Middle frontal gyrus (tissue), 1 donor: ENCODE data around the gene KRTAP10-11.
"Not testable (repeated sequence)": the region's sequence is repeated elsewhere in the genome, so short reads cannot be mapped to it uniquely, and the experiment has no call there.

ENCODE experiments used
- DNase-seq: peaks from one replicate; pipeline ENCODE4 v3.0.0-alpha.2; 2015; ENCODE audit warnings: low spot score; ENCODE audit errors: extremely low spot score

KRTAP10-11 gene

DNA sequence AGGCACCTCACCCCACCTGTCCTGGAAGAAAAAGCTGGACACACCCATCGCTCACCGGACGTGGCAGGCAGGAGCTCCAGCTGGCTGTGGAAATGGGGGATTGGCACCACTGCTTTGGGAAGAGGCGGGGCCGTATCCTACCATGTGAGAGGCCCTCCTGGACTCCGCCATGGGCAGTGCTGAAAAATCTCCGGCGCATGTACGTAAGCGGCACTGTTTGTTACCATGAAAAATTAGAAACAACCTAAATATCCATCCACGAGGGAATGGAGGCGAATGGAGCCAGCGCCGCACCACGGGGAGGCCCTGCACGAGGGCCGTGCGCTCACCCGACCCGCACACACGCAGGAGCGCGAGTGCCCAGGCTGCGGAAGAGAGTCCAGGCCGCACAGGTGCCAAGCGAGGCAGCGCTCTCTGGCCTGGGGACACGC lies 31.2 kb upstream of the KRTAP10-11 start:
- DNase-seq: no peak

DNA sequence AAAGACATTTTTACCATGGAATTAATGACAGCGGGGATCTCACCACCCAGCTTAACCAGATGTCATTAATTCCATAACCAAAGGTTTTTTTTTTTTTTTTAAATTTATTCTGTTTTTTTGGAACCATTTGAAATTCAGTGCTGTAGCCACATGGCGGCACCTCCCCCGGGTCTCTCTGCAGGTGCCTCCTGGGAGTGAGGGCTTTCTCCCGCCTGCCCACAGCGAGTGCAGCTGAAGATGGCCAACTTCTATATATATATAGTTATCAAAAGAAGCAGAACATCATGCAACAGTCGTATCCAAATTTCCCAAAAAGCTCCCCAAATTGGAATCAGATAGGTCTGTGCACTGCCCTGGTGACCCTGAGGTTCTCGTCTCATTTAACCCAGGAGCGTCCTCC lies 30.7 kb upstream of the KRTAP10-11 start:
- no peak for DNase-seq

DNA sequence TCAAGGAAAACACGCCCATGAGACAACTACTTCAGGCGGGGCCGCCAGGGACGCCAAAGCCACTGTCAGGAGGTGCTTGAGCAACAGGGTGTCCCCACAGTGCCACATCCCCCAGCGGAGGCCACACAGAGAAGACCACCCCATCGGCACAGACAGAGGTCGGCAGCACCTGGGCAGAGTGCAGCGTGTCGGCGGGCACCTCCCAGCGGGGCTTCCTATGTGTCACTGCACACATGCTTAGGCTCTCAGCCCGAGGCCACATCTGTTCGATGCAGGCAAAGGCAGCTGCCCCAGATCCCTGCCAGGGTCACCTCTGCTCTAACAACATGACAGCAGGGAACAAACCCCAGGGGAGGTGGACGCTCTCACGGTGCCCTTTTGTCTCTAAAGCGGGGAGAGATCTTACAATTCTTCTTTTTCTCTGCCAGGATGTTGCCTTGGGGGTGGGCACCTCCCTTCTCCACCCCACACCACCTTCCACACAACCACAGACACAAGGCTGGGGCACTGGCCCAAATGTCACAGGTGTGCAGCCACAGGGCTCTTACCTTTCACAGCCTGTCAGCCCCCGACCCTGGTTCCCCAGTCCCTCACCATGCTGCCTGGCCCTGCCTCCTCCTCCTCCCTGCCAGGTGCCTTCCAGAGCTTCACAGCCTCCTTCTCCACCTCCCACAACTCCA lies 30.2 kb upstream of the KRTAP10-11 start:
- DNase-seq: no peak

GRCh38 chr21:44616591-44616926 lies 29.7 kb upstream of the KRTAP10-11 start:
- DNase-seq: no peak

DNA sequence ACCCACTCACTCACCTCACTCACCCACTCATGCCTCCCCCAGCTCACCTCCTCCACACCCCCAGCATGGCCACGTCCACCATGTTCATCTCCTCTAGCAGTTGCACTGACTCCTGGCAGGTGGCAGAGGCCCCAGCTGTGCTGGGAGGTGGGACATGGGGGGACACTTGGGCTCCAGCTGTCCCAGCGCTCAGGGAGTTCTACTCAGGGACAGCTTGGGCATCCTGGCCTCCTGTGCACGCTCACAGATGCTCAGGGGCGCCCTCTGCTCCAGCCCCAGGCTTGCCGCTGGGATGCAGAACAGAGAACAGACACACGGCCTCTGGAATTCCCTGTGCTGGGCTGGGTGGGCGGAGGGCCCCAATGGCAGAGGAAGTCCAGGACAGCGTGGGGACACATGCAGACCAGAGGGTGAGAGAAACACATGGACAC lies 29.1 kb upstream of the KRTAP10-11 start:
- DNase-seq: no peak

GRCh38 chr21:44618504-44618903 lies 27.7 kb upstream of the KRTAP10-11 start:
- DNase-seq: no peak

GRCh38 chr21:44618909-44619308 lies 27.3 kb upstream of the KRTAP10-11 start:
- no peak for DNase-seq

GRCh38 chr21:44619886-44620285 lies 26.3 kb upstream of the KRTAP10-11 start:
- no peak for DNase-seq

DNA sequence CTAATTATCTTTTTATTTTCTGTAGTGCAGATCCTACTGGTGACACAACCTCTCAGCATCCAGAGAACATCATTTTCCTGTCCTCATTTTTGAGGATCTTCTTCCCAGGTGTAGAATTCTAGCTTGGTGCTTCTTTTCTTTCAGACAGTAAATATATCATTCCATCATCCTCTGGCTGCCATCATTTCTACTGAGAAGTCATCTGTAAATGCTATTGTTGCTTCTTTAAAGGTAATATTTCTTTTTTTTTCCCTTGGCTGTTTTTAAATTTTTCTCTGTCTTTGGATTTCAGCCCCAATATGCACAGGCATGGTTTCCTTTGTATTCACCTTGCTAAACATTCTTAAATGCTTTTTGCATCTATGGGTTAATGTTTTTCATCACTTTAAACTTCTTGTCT lies 22.6 kb upstream of the KRTAP10-11 start:
- DNase-seq: no peak

- DNase-seq: no peak
These were observed 20.5 kb upstream of the KRTAP10-11 start for GRCh38 chr21:44625756-44626155.

- no peak for DNase-seq
These were observed 20.0 kb upstream of the KRTAP10-11 start for GRCh38 chr21:44626262-44626661.

- no peak for DNase-seq
These were observed 19.5 kb upstream of the KRTAP10-11 start, which contains the start of gene KRTAP10-9 for GRCh38 chr21:44626673-44627143. Gene KRTAP10-9, plus strand, starts transcription at chr21:44627093. Its CDS starts 79 bp downstream, at chr21:44627172.

- DNase-seq: not testable (repeated sequence)
These were observed 18.9 kb upstream of the KRTAP10-11 start for GRCh38 chr21:44627181-44627822.

DNA sequence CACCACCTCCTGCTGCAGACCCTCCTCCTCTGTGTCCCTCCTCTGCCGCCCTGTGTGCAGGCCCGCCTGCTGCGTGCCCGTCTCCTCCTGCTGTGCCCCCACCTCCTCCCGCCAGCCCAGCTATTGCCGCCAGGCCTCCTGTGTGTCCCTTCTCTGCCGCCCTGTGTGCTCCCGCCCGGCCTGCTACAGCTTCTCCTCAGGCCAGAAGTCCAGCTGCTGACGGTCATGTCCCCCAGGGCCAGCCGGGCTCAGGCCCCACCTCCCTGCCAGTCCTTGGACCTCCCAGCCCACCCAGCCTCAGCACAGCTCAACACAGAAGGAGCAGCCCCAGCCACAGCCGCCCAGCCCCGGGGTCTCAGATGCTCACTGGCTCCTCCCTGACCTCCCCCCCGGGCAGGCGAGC lies 18.4 kb upstream of the KRTAP10-11 start:
- not testable (repeated sequence) for DNase-seq

DNA sequence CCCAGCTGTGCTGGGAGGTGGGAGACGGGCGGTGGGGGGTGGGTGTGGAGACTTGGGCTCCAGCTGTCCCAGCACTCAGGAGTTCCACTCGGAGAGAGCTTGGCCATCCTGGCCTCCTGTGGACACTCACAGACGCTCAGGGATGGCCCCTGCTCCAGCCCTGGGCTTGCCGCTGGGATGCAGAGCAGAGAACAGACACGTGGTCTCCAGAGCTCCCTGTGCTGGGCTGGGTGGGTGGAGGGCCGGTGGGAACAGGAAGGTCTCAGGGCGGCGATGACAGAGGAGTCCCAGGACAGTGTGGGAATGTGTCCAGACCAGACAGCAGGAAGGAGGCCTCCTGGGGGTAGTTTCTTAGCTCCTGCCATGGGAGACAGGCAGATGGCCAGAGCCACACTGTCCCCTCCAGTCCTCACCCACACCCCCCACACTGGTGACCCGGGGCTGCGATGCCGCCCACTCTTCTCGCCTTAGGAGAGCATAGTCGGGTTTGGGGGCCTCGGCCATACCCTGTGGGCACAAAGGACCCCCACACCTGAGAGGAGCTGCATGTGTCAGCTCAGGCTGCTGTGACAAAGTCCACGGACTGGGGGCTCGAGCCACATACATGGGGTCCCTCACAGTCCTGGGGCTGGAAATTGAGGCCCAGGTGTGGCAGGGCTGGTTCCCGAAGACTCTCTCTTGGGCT lies 17.4 kb upstream of the KRTAP10-11 start:
- DNase-seq: no peak

DNA sequence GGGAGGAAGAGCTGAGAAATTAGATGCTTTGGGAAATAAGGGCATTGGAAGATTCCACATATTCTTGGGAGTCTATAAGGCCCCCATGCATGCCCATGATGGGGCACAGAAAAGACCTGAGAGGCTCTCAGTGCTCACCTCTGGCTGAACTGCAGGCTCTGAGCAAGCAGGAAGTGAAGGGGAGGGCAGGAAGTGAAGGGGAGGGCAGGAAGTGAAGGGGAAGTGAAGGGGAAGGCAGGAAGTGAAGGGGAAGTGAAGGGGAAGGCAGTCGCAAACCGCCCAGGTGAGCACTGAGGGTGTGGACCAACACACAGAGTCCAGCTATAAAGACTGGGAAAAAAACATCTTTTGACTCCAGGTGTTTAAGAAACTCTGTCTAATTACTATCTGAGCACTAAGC lies 15.8 kb upstream of the KRTAP10-11 start:
- no peak for DNase-seq

- no peak for DNase-seq
These were observed 14.1 kb upstream of the KRTAP10-11 start for GRCh38 chr21:44632067-44632466.

DNA sequence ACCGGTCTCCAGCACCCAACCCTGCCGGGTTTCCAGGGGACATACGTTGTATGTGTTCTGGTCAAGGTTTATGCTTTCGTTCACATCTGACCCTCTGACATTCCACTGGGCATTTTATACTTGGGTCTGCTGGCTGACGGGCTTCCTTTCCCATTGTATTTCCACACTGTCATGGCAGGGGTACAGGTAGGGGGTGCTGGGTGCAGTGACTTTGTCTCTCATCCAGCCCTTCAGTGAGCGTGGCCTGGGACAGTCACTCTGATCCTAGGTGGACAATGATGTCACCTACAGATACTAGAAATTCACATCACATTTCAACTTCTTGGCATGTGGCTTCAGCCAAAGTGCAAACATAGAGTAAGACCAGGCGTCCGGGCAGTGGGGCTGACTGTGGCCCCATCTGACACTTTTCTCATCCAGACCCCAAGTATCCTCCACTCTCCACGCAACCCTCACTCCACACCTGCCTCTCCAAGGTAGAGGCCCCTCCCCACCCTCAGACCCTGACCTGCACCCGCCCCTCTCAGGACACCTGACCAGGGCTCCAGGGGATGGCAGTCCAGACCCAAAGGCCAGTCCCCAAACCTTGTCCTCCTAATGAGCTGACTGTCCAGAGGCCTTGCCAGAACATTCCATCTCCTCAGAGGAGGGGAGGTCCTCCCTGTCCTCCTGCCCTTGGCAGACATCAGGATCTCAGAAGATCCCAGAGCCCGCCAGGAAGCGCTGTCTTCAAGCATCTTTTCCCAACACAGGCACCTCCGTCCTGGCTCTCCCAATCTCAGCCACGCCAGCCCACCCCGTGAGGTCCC lies 9.8 kb upstream of the KRTAP10-11 start:
- no peak for DNase-seq

- DNase-seq: no peak
These were observed 9.0 kb upstream of the KRTAP10-11 start, which contains the start of gene KRTAP10-10 for GRCh38 chr21:44637018-44637850. Gene KRTAP10-10, plus strand, starts transcription at chr21:44637356. Its CDS starts 62 bp downstream, at chr21:44637418.

DNA sequence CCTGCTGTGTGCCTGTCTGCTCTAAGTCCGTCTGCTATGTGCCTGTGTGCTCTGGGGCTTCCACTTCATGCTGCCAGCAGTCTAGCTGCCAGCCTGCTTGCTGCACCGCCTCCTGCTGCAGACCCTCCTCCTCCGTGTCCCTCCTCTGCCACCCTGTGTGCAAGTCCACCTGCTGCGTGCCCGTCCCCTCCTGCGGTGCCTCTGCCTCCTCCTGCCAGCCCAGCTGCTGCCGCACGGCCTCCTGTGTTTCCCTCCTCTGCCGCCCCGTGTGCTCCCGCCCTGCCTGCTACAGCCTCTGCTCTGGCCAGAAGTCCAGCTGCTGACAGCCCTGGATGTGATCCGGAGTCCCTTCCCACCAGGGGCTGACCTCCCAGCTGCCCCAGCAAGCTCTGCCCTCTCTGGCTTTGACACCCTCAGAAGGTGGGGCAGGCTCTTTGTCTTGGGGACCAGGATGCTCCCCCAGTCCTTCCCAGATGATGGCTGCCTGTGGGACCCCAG lies 8.3 kb upstream of the KRTAP10-11 start:
- DNase-seq: not testable (repeated sequence)
